HEK293 (cell line): ENCODE data around the gene CAPN10.

ENCODE experiments used
- CTCF ChIA-PET: fragments of 350-600 bp; formaldehyde crosslinking; extraction: SDS; loops from one replicate; lab custom pipeline; 2021; ENCODE audit warnings: antibody characterized with exemption; lab: Yijun Ruan, JAX
- POLR2A ChIA-PET: fragments of 300-600 bp; formaldehyde crosslinking; extraction: SDS; loops from one replicate; lab custom pipeline; 2020; ENCODE audit warnings: antibody characterized with exemption, inconsistent platforms; lab: Yijun Ruan, JAX
- H3K27ac ChIP-seq: fragments of 200-500 bp; sonication (Bioruptor generic); 2 replicates; pipeline ENCODE4 v1.5.1; 2014; ENCODE audit warnings: low read depth, low read length, control low read depth, inconsistent platforms; ENCODE audit errors: extremely low read depth
- H3K36me3 ChIP-seq, 2 experiments: fragments of 200-500 bp in 1 of 2; sonication (Bioruptor generic) in 1 of 2; 1 replicate in 1 of 2; 2 replicates in 1 of 2; pipeline ENCODE4 v1.5.1; 2014 to 2017; ENCODE audit warnings: inconsistent platforms in 2 of 2, low read length in 2 of 2; ENCODE audit not compliant: control insufficient read depth in 2 of 2, insufficient read depth in 1 of 2
- H3K4me1 ChIP-seq: fragments of 200-500 bp; sonication (Bioruptor generic); 2 replicates; pipeline ENCODE4 v1.5.1; 2014; ENCODE audit warnings: mild to moderate bottlenecking, low read length, inconsistent platforms; ENCODE audit not compliant: control insufficient read depth, insufficient read depth
- H3K4me3 ChIP-seq: 2 replicates; pipeline ENCODE4 v1.5.1; 2011; ENCODE audit warnings: low read depth, mild to moderate bottlenecking, control low read depth, low read length, moderate library complexity
- H3K9me3 ChIP-seq: fragments of 200-500 bp; sonication (Bioruptor generic); 2 replicates; pipeline ENCODE4 v1.5.1; 2014; ENCODE audit warnings: low read depth, low read length, inconsistent platforms; ENCODE audit not compliant: control insufficient read depth, insufficient read depth
- BCL11A ChIP-seq: fragments of 450-650 bp; formaldehyde crosslinking; IDR thresholded peaks from 2 replicates; pipeline ENCODE4 v1.5.1; 2016; ENCODE audit warnings: low read depth, missing biosample characterization, missing genetic modification characterization
- GLIS2 ChIP-seq: fragments of 450-650 bp; formaldehyde crosslinking; IDR thresholded peaks from 2 replicates; pipeline ENCODE4 v1.5.1; 2016; ENCODE audit warnings: missing biosample characterization, missing genetic modification characterization
- RBAK ChIP-seq: fragments of 450-650 bp; formaldehyde crosslinking; IDR thresholded peaks from 2 replicates; pipeline ENCODE4 v1.5.1; 2016; ENCODE audit warnings: missing biosample characterization, missing genetic modification characterization
- REPIN1 ChIP-seq: fragments of 450-650 bp; formaldehyde crosslinking; IDR thresholded peaks from 2 replicates; pipeline ENCODE4 v1.5.1; 2017; ENCODE audit warnings: missing biosample characterization, missing genetic modification characterization, low read depth
- SETDB1 ChIP-seq: IDR thresholded peaks from one replicate; pipeline ENCODE4 v1.6.1; 2017; ENCODE audit warnings: mild to moderate bottlenecking, low read length, moderate library complexity, mixed read lengths; ENCODE audit not compliant: insufficient read length
- SP7 ChIP-seq: fragments of 450-650 bp; formaldehyde crosslinking; IDR thresholded peaks from 2 replicates; pipeline ENCODE4 v1.5.1; 2016; ENCODE audit warnings: missing biosample characterization, missing genetic modification characterization
- WT1 ChIP-seq: fragments of 450-650 bp; formaldehyde crosslinking; IDR thresholded peaks from 2 replicates; pipeline ENCODE4 v1.5.1; 2016; ENCODE audit warnings: missing biosample characterization, missing genetic modification characterization
- ZBTB7A ChIP-seq: fragments of 450-650 bp; formaldehyde crosslinking; IDR thresholded peaks from 2 replicates; pipeline ENCODE4 v1.5.1; 2016; ENCODE audit warnings: low read depth, missing biosample characterization, missing genetic modification characterization
- ZNF10 ChIP-seq: fragments of 450-650 bp; formaldehyde crosslinking; IDR thresholded peaks from 2 replicates; pipeline ENCODE4 v1.5.1; 2017; ENCODE audit warnings: missing biosample characterization, missing genetic modification characterization
- ZNF138 ChIP-seq: fragments of 450-650 bp; formaldehyde crosslinking; IDR thresholded peaks from 2 replicates; pipeline ENCODE4 v1.5.1; 2016; ENCODE audit warnings: missing biosample characterization, missing genetic modification characterization, borderline replicate concordance
- ZNF140 ChIP-seq: fragments of 450-650 bp; formaldehyde crosslinking; IDR thresholded peaks from 2 replicates; pipeline ENCODE4 v1.5.1; 2016; ENCODE audit warnings: missing biosample characterization, missing genetic modification characterization
- ZNF146 ChIP-seq: fragments of 450-650 bp; formaldehyde crosslinking; IDR thresholded peaks from 2 replicates; pipeline ENCODE4 v1.5.1; 2016; ENCODE audit warnings: missing biosample characterization, missing genetic modification characterization
- ZNF214 ChIP-seq: fragments of 450-650 bp; formaldehyde crosslinking; IDR thresholded peaks from 2 replicates; pipeline ENCODE4 v1.5.1; 2017; ENCODE audit warnings: missing biosample characterization, mild to moderate bottlenecking, missing genetic modification characterization, borderline replicate concordance
- ZNF274 ChIP-seq, 2 experiments: fragments of 200-500 bp in 1 of 2; fragments of 450-650 bp in 1 of 2; sonication (Bioruptor generic) in 1 of 2; formaldehyde crosslinking in 1 of 2; IDR thresholded peaks; 2 replicates each; pipeline versions ENCODE4 v1.5.1 to v1.6.1; 2014 to 2016; ENCODE audit warnings: borderline replicate concordance in 1 of 2, inconsistent platforms in 1 of 2, low read length in 1 of 2, missing biosample characterization in 1 of 2, missing genetic modification characterization in 1 of 2
- ZNF311 ChIP-seq: fragments of 450-650 bp; formaldehyde crosslinking; IDR thresholded peaks from 2 replicates; pipeline ENCODE4 v1.5.1; 2017; ENCODE audit warnings: missing biosample characterization, missing genetic modification characterization, borderline replicate concordance
- ZNF391 ChIP-seq: fragments of 450-650 bp; formaldehyde crosslinking; IDR thresholded peaks from 2 replicates; pipeline ENCODE4 v1.5.1; 2016; ENCODE audit warnings: low read depth, missing biosample characterization, missing genetic modification characterization, borderline replicate concordance
- ZNF513 ChIP-seq: fragments of 450-650 bp; IDR thresholded peaks from 2 replicates; pipeline ENCODE4 v1.5.1; 2018; ENCODE audit warnings: missing biosample characterization, missing genetic modification characterization
- ZNF518A ChIP-seq: fragments of 450-650 bp; formaldehyde crosslinking; conservative IDR thresholded peaks from 2 replicates; pipeline ENCODE4 v1.5.1; 2016; ENCODE audit warnings: low read depth, missing biosample characterization, missing genetic modification characterization
- ZNF530 ChIP-seq: fragments of 450-650 bp; formaldehyde crosslinking; IDR thresholded peaks from 2 replicates; pipeline ENCODE4 v1.5.1; 2016; ENCODE audit warnings: low read depth, missing biosample characterization, missing genetic modification characterization
- ZNF621 ChIP-seq: fragments of 450-650 bp; formaldehyde crosslinking; IDR thresholded peaks from 2 replicates; pipeline ENCODE4 v1.5.1; 2017; ENCODE audit warnings: missing biosample characterization, missing genetic modification characterization
- ZNF660 ChIP-seq: fragments of 450-650 bp; IDR thresholded peaks from 2 replicates; pipeline ENCODE4 v1.5.1; 2018; ENCODE audit warnings: missing biosample characterization, mild to moderate bottlenecking, missing genetic modification characterization
- TF ChIP-seq, protein P1 (sequence below): fragments of 450-650 bp; formaldehyde crosslinking; IDR thresholded peaks from 2 replicates; pipeline ENCODE4 v1.5.1; 2017; ENCODE audit warnings: missing biosample characterization, missing genetic modification characterization
- TF ChIP-seq, protein P2 (sequence below): fragments of 450-650 bp; formaldehyde crosslinking; IDR thresholded peaks from 2 replicates; pipeline ENCODE4 v1.5.1; 2016; ENCODE audit warnings: missing biosample characterization, missing genetic modification characterization, low read depth
- TF ChIP-seq, protein P3 (sequence below): fragments of 450-650 bp; formaldehyde crosslinking; IDR thresholded peaks from 2 replicates; pipeline ENCODE4 v1.5.1; 2016; ENCODE audit warnings: missing biosample characterization, missing genetic modification characterization

Gene CAPN10

GRCh38 chr2:240646176-240646899, 59.8 kb downstream of the CAPN10 start:
- Histone ChIP-seq H3K9me3 (no peaks in the 10 kb centered on the region), H3K36me3 (no peaks in the 10 kb centered on the region), H3K4me3 (no peak overlapping the region), H3K4me1 (no peaks in the 10 kb centered on the region), H3K27ac (no peak overlapping the region)
- ChIA-PET CTCF (no interaction called here), POLR2A (no interaction called here)
- TF ChIP-seq ZNF138 (tag by site-specific recombination) (no peak), ZBTB7A (tag by site-specific recombination) (no peak), ZNF10 (tag by site-specific recombination) (no peak), ZNF274 (IDR thresholded peaks at IDR 0.05; ENCODE audit: low read length) (no peak), ZNF274 (tag by site-specific recombination; IDR thresholded peaks at IDR 0.05; ENCODE audit: borderline replicate concordance) (no peak), ZNF214 (tag by site-specific recombination) (no peak), ZNF513 (tag by site-specific recombination) (no peak), ZNF660 (tag by site-specific recombination) (no peak), ZNF311 (no peak), SETDB1 (no peak), GLIS2 (no peak), ZNF518A (tag by site-specific recombination) (no peak), REPIN1 (no peak), BCL11A (tag by site-specific recombination) (no peak)

DNA sequence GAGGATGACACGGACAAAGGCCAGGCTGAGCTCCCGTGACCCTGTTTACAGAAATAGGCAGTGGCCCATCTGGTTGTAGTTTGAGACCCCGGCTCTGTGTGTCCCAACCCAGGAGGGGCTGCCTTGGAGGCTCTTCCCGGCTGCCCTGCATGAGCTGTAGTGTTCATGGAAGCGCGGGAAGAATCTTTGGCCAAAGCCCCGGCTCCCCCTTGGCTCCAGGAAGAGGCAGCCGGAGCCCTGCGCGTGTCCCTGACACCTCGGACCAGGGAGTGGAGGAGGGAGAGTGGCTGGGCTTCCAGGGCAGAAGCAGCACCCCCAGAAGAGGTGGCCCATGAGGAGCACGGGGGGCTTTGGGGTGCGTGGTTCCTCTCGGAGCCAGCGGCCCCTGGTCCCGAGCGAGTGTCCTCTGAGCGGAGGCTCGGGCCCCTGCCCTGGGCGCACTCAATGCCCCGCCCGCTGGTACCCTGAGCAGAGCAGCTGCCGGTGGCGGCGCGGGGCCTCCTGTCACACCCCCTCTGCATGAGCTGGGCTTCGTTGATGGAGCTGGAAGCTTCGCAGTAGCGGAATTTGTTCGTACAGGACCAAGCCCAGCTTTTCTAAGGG, 60.5 kb downstream of the CAPN10 start:
- no peak overlapping the region for H3K4me3 ChIP-seq
- H3K9me3 ChIP-seq, result no peaks in the 10 kb centered on the region
- no peak overlapping the region for H3K27ac ChIP-seq
- CTCF ChIA-PET, result no interaction called here
- no peaks in the 10 kb centered on the region for H3K4me1 ChIP-seq
- no peaks in the 10 kb centered on the region for H3K36me3 ChIP-seq
- POLR2A ChIA-PET, result no interaction called here
- TF ChIP-seq, protein P1, sequence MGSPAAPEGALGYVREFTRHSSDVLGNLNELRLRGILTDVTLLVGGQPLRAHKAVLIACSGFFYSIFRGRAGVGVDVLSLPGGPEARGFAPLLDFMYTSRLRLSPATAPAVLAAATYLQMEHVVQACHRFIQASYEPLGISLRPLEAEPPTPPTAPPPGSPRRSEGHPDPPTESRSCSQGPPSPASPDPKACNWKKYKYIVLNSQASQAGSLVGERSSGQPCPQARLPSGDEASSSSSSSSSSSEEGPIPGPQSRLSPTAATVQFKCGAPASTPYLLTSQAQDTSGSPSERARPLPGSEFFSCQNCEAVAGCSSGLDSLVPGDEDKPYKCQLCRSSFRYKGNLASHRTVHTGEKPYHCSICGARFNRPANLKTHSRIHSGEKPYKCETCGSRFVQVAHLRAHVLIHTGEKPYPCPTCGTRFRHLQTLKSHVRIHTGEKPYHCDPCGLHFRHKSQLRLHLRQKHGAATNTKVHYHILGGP (tag by site-specific recombination), result no peak
- TF ChIP-seq RBAK (tag by site-specific recombination) (no peak), SP7 (tag by site-specific recombination) (no peak), ZNF140 (tag by site-specific recombination) (no peak), ZNF530 (tag by site-specific recombination) (no peak), ZNF391 (tag by site-specific recombination) (no peak), ZNF10 (tag by site-specific recombination) (no peak), ZNF146 (tag by site-specific recombination) (no peak), ZNF621 (tag by site-specific recombination) (no peak), WT1 (tag by site-specific recombination) (no peak)
- TF ChIP-seq, protein P2, sequence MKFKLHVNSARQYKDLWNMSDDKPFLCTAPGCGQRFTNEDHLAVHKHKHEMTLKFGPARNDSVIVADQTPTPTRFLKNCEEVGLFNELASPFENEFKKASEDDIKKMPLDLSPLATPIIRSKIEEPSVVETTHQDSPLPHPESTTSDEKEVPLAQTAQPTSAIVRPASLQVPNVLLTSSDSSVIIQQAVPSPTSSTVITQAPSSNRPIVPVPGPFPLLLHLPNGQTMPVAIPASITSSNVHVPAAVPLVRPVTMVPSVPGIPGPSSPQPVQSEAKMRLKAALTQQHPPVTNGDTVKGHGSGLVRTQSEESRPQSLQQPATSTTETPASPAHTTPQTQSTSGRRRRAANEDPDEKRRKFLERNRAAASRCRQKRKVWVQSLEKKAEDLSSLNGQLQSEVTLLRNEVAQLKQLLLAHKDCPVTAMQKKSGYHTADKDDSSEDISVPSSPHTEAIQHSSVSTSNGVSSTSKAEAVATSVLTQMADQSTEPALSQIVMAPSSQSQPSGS, result no peak
- TF ChIP-seq, protein P3, sequence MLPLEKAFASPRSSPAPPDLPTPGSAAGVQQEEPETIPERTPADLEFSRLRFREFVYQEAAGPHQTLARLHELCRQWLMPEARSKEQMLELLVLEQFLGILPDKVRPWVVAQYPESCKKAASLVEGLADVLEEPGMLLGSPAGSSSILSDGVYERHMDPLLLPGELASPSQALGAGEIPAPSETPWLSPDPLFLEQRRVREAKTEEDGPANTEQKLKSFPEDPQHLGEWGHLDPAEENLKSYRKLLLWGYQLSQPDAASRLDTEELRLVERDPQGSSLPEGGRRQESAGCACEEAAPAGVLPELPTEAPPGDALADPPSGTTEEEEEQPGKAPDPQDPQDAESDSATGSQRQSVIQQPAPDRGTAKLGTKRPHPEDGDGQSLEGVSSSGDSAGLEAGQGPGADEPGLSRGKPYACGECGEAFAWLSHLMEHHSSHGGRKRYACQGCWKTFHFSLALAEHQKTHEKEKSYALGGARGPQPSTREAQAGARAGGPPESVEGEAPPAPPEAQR (tag by site-specific recombination), result no peak
